Stomach (tissue), 9 donors: ENCODE measurements around the gene HEMK1. TPM values are rescaled to one million over a fixed set of nuclear protein-coding genes. Genes with fewer than 3 reads are reported as not detected.
A peak's percentile ranks its signal among the peaks of the same experiment; 100 is the strongest.

Experiments
- DNase-seq, 2 donors: peaks; one replicate each; pipeline versions ENCODE4 v3.0.0 to v3.0.0-alpha.2; 2013 to 2019
- H3K27ac ChIP-seq, 5 donors: fragments of 200-600 bp in 4 of 5; sonication (generic) in 4 of 5; one replicate each; pipeline ENCODE4 v1.5.1; 2013 to 2019; ENCODE audit warnings: mild to moderate bottlenecking in 1 of 5, moderate library complexity in 1 of 5
- H3K27me3 ChIP-seq, 3 donors: fragments of 200-600 bp; sonication (generic); one replicate each; pipeline ENCODE4 v1.5.1; 2017 to 2019; ENCODE audit warnings: mixed run types in 1 of 3
- H3K36me3 ChIP-seq, 4 donors: fragments of 200-600 bp; sonication (generic); 1 replicate in 3 of 4; 2 replicates in 1 of 4; pipeline ENCODE4 v1.5.1; 2016 to 2019
- H3K4me1 ChIP-seq, 4 donors: fragments of 200-600 bp; sonication (generic); one replicate each; pipeline ENCODE4 v1.5.1; 2016 to 2019
- H3K4me3 ChIP-seq, 4 donors: fragments of 200-600 bp; sonication (generic) in 3 of 4; one replicate each; pipeline ENCODE4 v1.5.1; 2016 to 2019; ENCODE audit warnings: mild to moderate bottlenecking in 1 of 4
- H3K9me3 ChIP-seq, 4 donors: fragments of 200-600 bp; sonication (generic); one replicate each; pipeline ENCODE4 v1.5.1; 2016 to 2019
- CTCF ChIP-seq, 7 experiments: fragments of 450-650 bp in 4 of 7; fragments of 200-600 bp in 3 of 7; sonication (generic) in 3 of 7; IDR thresholded peaks; one replicate each; pipeline ENCODE4 v1.5.1; 2016 to 2019; ENCODE audit warnings: antibody characterized with exemption in 7 of 7, control low read depth in 2 of 7, mild to moderate bottlenecking in 1 of 7
- EP300 ChIP-seq: sonication (generic); formaldehyde crosslinking; IDR thresholded peaks from one replicate; pipeline ENCODE4 v1.6.1; 2017; ENCODE audit warnings: antibody characterized with exemption
- POLR2A ChIP-seq, 4 donors: fragments of 450-650 bp; IDR thresholded peaks; one replicate each; pipeline ENCODE4 v1.6.1; 2016; ENCODE audit warnings: antibody characterized with exemption in 4 of 4, control low read depth in 2 of 4, mild to moderate bottlenecking in 1 of 4, moderate library complexity in 1 of 4
- POLR2AphosphoS5 ChIP-seq, 3 donors: sonication (generic); formaldehyde crosslinking; IDR thresholded peaks; one replicate each; pipeline ENCODE4 v1.6.1; 2016; ENCODE audit warnings: antibody characterized with exemption in 3 of 3
- WGBS, 5 donors: extraction: QIAGEN DNeasy Blood & Tissue Kit in 3 of 5; methylation state at CpG; one replicate each; pipeline versions ENCODE4 v1.1.5 to v1.1.7; 2013 to 2018; 5-methylcytosine and 5-hydroxymethylcytosine counted together
- intact Hi-C: fragments of 100-400 bp; cut with DNase I; formaldehyde crosslinking; loops from one replicate; pipeline ENCODE4 v1.15.1; 2023; ENCODE audit warnings: low total_unique reads
- polyA plus RNA-seq, 3 donors: library from polyadenylated mRNA; stranded (reverse); fragments of 200-250 nt; gene quantifications; one replicate each; pipeline ENCODE4 v1.2.3, GENCODE V29; 2013
- total RNA-seq, 5 donors: library from RNA; depleted of rRNA; stranded (reverse); fragments of >200 nt; gene quantifications; one replicate each; pipeline versions ENCODE4 v1.1.0 to v1.2.3, GENCODE V29; 2014 to 2016
- donor health status: healthy with polysubstance abuse.
- donor health status: Bipolar disorder and iron deficiency.
- donor health status: healthy.

HEMK1 gene
- total and polyA plus RNA-seq, 8 donors, result 5.8 to 24.8 (median 13.7) TPM

- H3K4me1 ChIP-seq, result peaks cover 0 to 10% (median 3%) of the 10 kb centered on the region in 4 donors
- H3K4me3 ChIP-seq, result no peak overlapping the region
- no peaks in the 10 kb centered on the region for H3K9me3 ChIP-seq
- no peak for DNase-seq
- no peak for TF ChIP-seq POLR2A (IDR thresholded peaks at IDR 0.05)
- no peak for TF ChIP-seq CTCF (IDR thresholded peaks at IDR 0.05)
- TF ChIP-seq POLR2AphosphoS5 (IDR thresholded peaks at IDR 0.05), result no peak
- TF ChIP-seq EP300, result no peak
- peaks cover 13 to 92% (median 80%) of the 10 kb centered on the region in 4 donors for H3K36me3 ChIP-seq
- intact Hi-C loops, result no loop called here
- no peaks in the 10 kb centered on the region for H3K27me3 ChIP-seq
- WGBS, 5 donors, result 60 to 96% (median 93%) methylated on average over 2 of the region's 2 CpGs
- H3K27ac ChIP-seq, result no peak overlapping the region
Observed at GRCh38 chr3:50577348-50577747, 8.0 kb downstream of the HEMK1 start.

- Histone ChIP-seq H3K27me3 (no peaks in the 10 kb centered on the region), H3K36me3 (peaks cover 8 to 92% (median 84%) of the 10 kb centered on the region in 4 donors), H3K4me1 (no peaks in the 10 kb centered on the region), H3K9me3 (no peaks in the 10 kb centered on the region), H3K4me3 (no peak overlapping the region), H3K27ac (no peak overlapping the region)
- intact Hi-C loops, result no loop called here
- 54 to 86% (median 81%) methylated on average over 5 to 9 of the region's 9 CpGs for WGBS, 5 donors
- no peak for TF ChIP-seq POLR2AphosphoS5 (IDR thresholded peaks at IDR 0.05)
- TF ChIP-seq EP300, result no peak
- no peak for TF ChIP-seq CTCF (IDR thresholded peaks at IDR 0.05)
- TF ChIP-seq POLR2A (IDR thresholded peaks at IDR 0.05), result no peak
- no peak for DNase-seq
Observed at GRCh38 chr3:50580683-50581458, 11.5 kb downstream of the HEMK1 start.

GRCh38 chr3:50581459-50581842 is 12.1 kb downstream of the HEMK1 start:
- intact Hi-C loops, result no loop called here
- Histone ChIP-seq H3K4me3 (no peak overlapping the region), H3K9me3 (no peaks in the 10 kb centered on the region), H3K27me3 (no peaks in the 10 kb centered on the region), H3K4me1 (no peaks in the 10 kb centered on the region), H3K27ac (peak overlapping the region in 1 of 5 donors; percentile 52), H3K36me3 (peaks cover 8 to 87% (median 78%) of the 10 kb centered on the region in 4 donors)
- TF ChIP-seq CTCF (IDR thresholded peaks at IDR 0.05) (no peak), POLR2A (IDR thresholded peaks at IDR 0.05) (no peak), POLR2AphosphoS5 (IDR thresholded peaks at IDR 0.05) (no peak), EP300 (no peak)
- DNase-seq, result no peak
- 88 to 96% (median 94%) methylated on average over 2 of the region's 2 CpGs for WGBS, 5 donors

DNA sequence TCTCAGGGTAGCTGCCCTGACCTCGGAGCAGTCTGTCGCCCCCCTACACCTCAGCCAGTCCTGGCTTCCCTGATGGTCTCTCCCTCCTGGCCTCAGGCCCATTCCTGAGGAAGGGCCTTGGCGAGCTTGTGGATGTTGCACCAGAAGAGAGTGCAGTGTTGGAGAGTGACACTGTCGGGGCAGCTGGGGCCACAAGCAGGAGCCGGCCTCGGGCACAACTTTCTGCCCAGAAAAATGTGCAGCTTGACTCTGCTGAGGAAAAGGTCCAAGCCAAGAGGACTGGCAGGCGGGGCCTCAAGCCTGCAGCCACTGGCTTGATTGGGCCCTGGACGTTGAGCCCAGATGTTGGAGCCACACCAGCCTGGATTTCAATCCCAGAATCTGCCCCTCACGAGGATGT is 12.8 kb downstream of the HEMK1 start:
- WGBS, 5 donors, result 75 to 85% (median 79%) methylated on average over 6 to 9 of the region's 9 CpGs
- Histone ChIP-seq H3K27ac (peak overlapping the region in 1 of 5 donors; percentile 52), H3K4me1 (no peaks in the 10 kb centered on the region), H3K4me3 (no peak overlapping the region), H3K9me3 (no peaks in the 10 kb centered on the region), H3K27me3 (no peaks in the 10 kb centered on the region), H3K36me3 (peaks cover 8 to 80% (median 72%) of the 10 kb centered on the region in 4 donors)
- no peak for TF ChIP-seq POLR2AphosphoS5 (IDR thresholded peaks at IDR 0.05)
- no peak for TF ChIP-seq EP300
- TF ChIP-seq POLR2A (IDR thresholded peaks at IDR 0.05), result no peak
- no peak for TF ChIP-seq CTCF (IDR thresholded peaks at IDR 0.05)
- no peak for DNase-seq
- intact Hi-C loops, result no loop called here
